IPS DF 19.7 (cell line): ENCODE measurements around the gene TBPL2.

Experiments
- DNase-seq: peaks from one replicate; pipeline ENCODE4 v3.0.0-alpha.2; 2013; ENCODE audit warnings: low read depth, low spot score

Gene TBPL2

GRCh38 chr14:55366271-55366670 lies 74.1 kb downstream of the TBPL2 start:
- DNase-seq, result no peak
